Activated T-cell treated with anti-CD3 and anti-CD28 coated beads, Interleukin-2, amount 50 U/mL, for 4 hours (primary cell): ENCODE data around the gene GHITM. TPM values are rescaled to one million over a fixed set of nuclear protein-coding genes. Genes with fewer than 3 reads are reported as not detected.
A peak's percentile ranks its signal among the peaks of the same experiment; 100 is the strongest.
"Not testable (repeated sequence)": the region's sequence is repeated elsewhere in the genome, so short reads cannot be mapped to it uniquely, and the experiment has no call there.

ENCODE experiments used
- ATAC-seq, 2 donors: fragments of 200-7000 bp; cut with Tn5 transposase; one replicate each; pipeline ENCODE4 v1.10.0; 2021
- DNase-seq: peaks from one replicate; pipeline ENCODE4 v3.0.0-alpha.2; 2020
- H3K27me3 Mint-ChIP-seq: one replicate; pipeline ENCODE4 v1.8.0; 2021; ENCODE audit warnings: low read depth, mixed read lengths
- H3K36me3 Mint-ChIP-seq: one replicate; pipeline ENCODE4 v1.8.0; 2022; ENCODE audit warnings: mixed read lengths; ENCODE audit not compliant: insufficient read depth
- H3K4me1 Mint-ChIP-seq: one replicate; pipeline ENCODE4 v1.8.0; 2021; ENCODE audit warnings: low read depth, mixed read lengths
- H3K4me3 Mint-ChIP-seq: one replicate; pipeline ENCODE4 v1.8.0; 2021; ENCODE audit warnings: mild to moderate bottlenecking, moderate library complexity, mixed read lengths
- H3K9me3 Mint-ChIP-seq: one replicate; pipeline ENCODE4 v1.8.0; 2021; ENCODE audit warnings: mixed read lengths
- total RNA-seq, 3 donors: library from RNA; stranded (reverse); gene quantifications; one replicate each; pipeline ENCODE4 v1.2.1, GENCODE V29; 2021

Gene GHITM
- total RNA-seq, 3 donors from 2014 or later, result 206 to 234 (median 220) TPM

DNA sequence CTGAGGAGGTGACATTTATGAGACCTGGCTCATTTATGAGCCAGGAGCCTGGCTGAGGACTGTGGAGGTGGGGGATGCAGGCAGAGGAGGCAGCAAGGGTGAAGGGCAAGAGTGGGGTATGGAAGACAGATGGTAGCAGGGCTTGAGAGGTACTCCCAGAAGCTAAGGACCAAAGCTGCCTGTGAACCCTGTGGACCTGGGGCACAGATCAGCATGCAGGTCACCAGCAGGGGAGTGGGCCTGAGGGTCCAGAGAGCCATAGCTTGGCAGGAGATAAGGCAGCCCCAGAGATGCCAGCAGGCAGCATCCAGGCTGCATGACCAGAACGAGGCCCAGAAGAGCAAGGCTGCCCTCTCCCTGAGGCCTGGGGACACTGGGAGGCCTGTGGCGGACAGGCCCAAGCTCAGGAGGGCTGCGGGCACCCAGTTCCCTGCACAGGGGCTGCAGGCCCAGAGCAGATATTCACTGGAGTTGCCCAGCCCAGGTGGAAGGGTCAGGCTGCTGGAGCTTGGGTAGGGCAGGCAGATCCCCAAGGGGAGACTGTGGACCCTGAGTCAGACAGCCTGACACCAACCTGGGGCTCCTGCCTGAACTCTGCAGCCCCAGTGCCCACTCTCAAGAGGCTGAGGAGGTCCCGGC, 37.6 kb downstream of the GHITM start:
- peak overlapping the region; percentile 6 for H3K4me3 Mint-ChIP-seq
- ATAC-seq, result peak; percentile 9 to 38
- no peaks in the 10 kb centered on the region for H3K9me3 Mint-ChIP-seq

DNA sequence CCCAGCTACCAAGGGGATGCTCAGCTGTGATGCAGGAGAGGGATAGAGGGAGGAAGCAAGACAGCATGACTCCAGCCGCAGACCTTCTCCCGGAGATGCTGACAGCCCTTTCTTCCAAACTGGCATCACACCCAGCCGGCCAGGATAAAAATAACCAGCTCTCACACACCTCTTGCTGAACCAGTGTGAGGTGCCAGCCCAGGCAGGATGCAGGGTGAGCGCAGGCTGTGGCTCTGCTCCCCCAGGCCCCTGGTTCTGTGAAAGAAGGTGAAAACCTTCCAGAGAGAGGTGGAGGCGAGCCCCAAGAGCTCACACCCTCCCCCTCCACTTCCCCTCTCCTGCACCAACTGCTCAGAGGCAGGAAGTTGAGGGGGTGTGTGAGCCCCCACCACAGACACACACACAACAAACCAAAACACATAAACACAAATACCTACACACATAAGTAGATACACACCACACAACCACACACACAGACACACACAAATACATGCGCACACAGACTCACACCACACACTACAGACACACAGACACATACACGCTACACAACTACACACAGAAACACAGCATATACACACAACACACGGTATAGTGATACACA, 38.3 kb downstream of the GHITM start:
- DNase-seq (no peak), ATAC-seq (peak; percentile 62 to 74)
- H3K4me3 Mint-ChIP-seq, result no peak overlapping the region
- H3K9me3 Mint-ChIP-seq, result no peaks in the 10 kb centered on the region
- H3K27me3 Mint-ChIP-seq, result no peaks in the 10 kb centered on the region
- peaks cover 10% of the 10 kb centered on the region for H3K4me1 Mint-ChIP-seq
- no peaks in the 10 kb centered on the region for H3K36me3 Mint-ChIP-seq

More for the DNA sequence above, 37.6 kb downstream of the GHITM start:
- H3K27me3 Mint-ChIP-seq, result no peaks in the 10 kb centered on the region
- peaks cover 10% of the 10 kb centered on the region for H3K4me1 Mint-ChIP-seq
- DNase-seq, result no peak
- H3K36me3 Mint-ChIP-seq, result no peaks in the 10 kb centered on the region

DNA sequence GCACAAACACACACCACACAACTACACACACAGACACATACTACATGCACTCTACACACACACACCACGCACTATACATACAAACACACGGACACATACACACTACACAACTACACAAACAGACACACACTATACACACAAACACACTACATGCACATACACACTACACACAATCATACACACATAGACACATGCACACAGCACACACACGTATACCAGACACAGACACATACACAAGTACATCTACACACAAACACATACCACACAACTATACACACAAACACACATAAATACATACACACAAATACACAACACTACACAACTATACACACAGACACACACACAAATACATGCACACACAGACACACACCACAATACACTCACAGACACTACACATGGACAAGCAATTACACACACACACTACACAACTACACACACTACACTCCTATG, 38.9 kb downstream of the GHITM start:
- DNase-seq, result no peak
- no peak for ATAC-seq

DNA sequence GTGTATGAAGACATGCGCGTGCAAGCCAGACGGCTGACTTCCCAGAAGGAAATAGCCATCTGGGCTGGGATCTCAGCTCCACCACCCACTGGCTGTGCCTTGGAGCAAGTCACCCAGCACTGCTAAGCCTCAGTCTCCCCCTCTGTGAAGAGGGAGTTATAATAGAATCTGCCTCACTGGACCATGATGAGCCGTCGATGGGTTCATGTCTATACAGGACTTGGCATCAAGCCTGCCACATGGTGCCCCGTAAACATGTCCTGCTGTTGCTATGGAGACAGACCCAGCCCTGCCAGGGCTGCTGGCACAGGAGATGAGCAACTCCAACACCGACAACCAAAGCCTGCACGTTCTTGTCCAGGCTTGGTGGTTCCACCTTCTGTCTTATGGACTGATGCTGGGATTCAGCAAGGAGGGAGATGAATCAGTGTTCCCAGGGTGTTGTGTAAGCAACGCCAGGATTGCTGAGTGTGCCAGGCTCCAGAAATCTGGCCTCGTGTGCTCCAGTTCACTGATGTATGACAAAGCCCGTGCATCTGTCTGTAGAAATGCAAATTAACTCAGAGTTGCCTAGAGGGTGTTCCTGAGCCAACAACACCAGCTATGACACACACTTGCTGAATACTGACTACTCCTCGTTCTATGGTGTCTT, 39.9 kb downstream of the GHITM start:
- Mint-ChIP-seq H3K4me3 (no peak overlapping the region), H3K4me1 (peaks cover 10% of the 10 kb centered on the region), H3K9me3 (no peaks in the 10 kb centered on the region), H3K27me3 (no peaks in the 10 kb centered on the region), H3K36me3 (no peaks in the 10 kb centered on the region)
- DNase-seq (no peak), ATAC-seq (peak; percentile 9 to 64)

More for the DNA sequence above, 38.9 kb downstream of the GHITM start:
- no peak overlapping the region for H3K4me3 Mint-ChIP-seq
- H3K4me1 Mint-ChIP-seq, result peaks cover 10% of the 10 kb centered on the region
- H3K36me3 Mint-ChIP-seq, result no peaks in the 10 kb centered on the region
- no peaks in the 10 kb centered on the region for H3K27me3 Mint-ChIP-seq
- no peaks in the 10 kb centered on the region for H3K9me3 Mint-ChIP-seq

DNA sequence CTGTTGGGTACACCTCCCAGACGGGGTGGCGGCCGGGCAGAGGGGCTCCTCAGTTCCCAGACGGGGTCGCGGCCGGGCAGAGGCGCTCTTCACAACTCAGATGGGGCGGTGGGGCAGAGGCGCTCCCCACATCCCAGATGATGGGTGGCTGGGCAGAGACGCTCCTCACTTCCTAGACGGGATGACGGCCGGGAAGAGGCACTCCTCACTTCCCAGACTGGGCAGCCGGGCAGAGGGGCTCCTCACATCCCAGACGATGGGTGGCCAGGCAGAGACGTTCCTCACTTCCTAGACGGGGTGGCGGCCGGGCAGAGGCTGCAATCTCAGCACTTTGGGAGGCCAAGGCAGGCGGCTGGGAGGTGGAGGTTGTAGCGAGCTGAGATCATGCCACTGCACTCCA, 41.1 kb downstream of the GHITM start:
- not testable (repeated sequence) for H3K9me3 Mint-ChIP-seq, H3K36me3 Mint-ChIP-seq, H3K27me3 Mint-ChIP-seq, ATAC-seq, DNase-seq, H3K4me3 Mint-ChIP-seq
- H3K4me1 Mint-ChIP-seq, result peaks cover 10% of the 10 kb centered on the region

DNA sequence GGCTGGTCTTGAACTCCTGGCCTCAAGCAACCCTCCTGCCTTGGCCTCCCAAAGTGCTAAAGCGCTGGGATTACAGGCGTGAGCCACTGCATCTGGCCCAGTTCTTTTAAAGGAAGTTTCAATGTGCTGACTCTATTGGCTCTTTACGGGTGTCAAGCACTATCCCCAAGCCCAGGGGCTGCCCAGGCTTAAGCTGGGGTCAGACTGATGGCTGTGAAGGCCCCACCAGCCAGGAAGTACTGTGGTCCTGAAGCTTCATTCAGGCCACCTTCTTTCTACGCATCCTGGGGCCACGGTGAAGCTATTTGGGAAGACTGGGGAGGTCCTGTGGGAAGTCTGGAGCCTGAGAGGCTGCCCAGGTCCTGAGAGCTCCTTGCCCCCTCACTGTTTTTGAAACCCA, 42.3 kb downstream of the GHITM start:
- Mint-ChIP-seq H3K4me1 (peaks cover 5% of the 10 kb centered on the region), H3K36me3 (no peaks in the 10 kb centered on the region), H3K4me3 (no peak overlapping the region), H3K27me3 (no peaks in the 10 kb centered on the region), H3K9me3 (no peaks in the 10 kb centered on the region)
- ATAC-seq (no peak), DNase-seq (no peak)

DNA sequence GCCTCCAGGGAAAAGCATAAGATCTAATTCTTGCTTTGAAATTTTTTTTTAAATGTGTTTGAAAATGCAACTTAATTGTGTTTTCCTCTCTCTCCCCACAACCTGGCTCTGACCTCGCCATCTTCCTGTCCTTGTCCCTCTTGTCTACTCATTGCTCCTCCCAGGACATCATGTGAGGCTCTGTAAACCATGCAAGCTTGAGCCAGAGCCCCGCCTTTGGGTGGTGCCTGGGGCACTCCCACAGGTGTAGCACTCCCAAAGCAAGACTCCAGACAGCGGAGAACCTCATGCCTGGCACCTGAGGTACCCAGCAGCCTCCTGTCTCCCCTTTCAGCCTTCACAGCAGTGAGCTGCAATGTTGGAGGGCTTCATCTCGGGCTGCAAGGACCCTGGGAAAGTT, 45.2 kb downstream of the GHITM start:
- H3K36me3 Mint-ChIP-seq, result no peaks in the 10 kb centered on the region
- H3K9me3 Mint-ChIP-seq, result no peaks in the 10 kb centered on the region
- no peaks in the 10 kb centered on the region for H3K4me1 Mint-ChIP-seq
- DNase-seq (no peak), ATAC-seq (no peak)
- H3K27me3 Mint-ChIP-seq, result no peaks in the 10 kb centered on the region
- no peak overlapping the region for H3K4me3 Mint-ChIP-seq

DNA sequence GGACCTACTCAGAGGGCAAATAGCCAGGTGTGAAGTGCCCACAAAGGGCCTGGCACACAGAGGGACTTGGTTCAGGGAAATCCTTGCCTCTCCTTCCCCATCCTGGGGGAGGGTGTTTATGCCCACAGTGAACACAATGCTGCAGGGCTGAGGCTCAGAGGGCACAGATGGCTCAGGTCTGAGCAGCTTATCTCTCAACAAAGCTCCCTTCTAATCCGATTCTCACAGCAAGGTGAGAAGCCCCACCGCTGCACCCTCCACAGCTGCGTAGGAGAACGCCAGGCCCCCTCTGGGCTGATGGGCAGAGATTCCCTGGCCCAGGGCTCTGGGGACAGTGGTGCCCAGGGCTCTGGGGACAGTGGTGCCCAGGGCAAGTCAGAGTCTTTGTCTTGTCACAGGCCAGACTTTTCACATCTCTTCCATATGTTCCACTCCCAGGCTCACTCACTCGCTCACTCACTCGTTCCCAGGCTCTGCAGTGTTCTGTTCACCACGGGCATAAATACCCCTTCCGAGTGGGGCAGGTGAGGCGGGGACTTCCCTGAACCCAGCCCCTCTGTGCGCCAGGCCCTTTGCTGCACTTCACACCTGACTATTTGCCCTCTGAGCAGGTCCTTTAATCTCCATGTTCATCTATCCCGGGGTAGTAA, 46.3 kb downstream of the GHITM start:
- no peak for ATAC-seq
- DNase-seq, result no peak
- Mint-ChIP-seq H3K36me3 (no peaks in the 10 kb centered on the region), H3K4me1 (peaks cover 4% of the 10 kb centered on the region), H3K27me3 (no peaks in the 10 kb centered on the region), H3K4me3 (no peak overlapping the region), H3K9me3 (no peaks in the 10 kb centered on the region)

DNA sequence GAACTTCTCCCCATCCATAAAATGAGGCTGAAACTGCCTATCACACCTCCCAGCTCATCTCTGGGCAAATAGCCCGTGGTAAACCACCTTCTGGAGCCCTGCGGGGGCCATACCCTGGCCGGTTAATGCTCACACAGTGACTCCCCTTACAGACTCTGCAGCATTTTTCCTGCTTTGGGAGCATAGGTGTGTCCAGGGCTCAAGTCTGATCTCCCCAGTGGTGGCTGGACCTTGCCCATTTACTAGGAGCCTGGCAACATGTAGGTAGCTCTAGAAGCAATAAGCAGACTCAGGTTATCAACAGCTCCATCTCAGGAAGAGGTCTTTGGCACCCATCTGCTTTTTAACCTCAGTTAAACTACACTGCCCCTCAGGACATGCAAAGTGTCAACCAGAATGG, 49.5 kb downstream of the GHITM start:
- Mint-ChIP-seq H3K27me3 (peaks cover 5% of the 10 kb centered on the region), H3K4me1 (peaks cover 12% of the 10 kb centered on the region), H3K36me3 (no peaks in the 10 kb centered on the region), H3K9me3 (no peaks in the 10 kb centered on the region), H3K4me3 (no peak overlapping the region)
- DNase-seq, result no peak
- ATAC-seq, result no peak

DNA sequence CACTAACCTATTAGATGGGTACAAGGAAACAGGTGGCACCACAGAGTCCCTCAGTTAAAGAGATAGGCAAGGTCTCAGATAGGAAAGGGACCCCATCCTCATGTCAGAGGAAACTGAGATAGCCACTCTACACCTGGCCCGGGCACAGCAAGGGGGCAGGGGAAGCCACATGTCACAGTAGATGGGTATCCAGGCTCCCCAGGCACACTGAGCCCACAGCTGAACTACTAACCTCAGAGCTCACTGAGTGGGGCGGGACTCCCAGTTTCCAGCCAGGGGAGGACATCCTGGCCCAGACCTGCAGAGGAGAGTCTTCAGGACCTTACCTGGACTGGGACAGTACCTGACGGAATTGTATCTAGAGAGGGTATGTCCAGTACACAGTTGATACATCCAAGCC, 51.3 kb downstream of the GHITM start:
- DNase-seq (no peak), ATAC-seq (no peak)
- Mint-ChIP-seq H3K9me3 (no peaks in the 10 kb centered on the region), H3K4me1 (peaks cover 17% of the 10 kb centered on the region), H3K4me3 (no peak overlapping the region), H3K27me3 (peaks cover 15% of the 10 kb centered on the region), H3K36me3 (no peaks in the 10 kb centered on the region)

DNA sequence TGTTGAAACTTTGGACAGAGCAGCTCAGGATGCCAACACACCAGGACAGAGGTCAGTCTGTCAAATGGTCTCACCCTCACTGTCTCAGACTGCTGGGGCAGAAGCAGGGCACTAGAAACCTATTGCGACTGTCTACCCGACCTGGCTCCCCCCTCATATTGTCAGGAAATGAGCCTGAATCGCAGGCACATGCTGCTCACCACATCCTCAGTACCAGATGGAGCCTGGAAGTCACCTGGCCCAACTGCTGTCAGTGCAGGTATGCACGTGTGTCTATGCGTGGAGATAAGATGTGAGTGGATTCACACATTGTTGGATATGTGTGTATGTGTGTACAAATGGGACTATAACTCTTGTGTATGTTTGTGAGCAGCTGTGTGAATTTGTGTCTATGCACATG, 51.8 kb downstream of the GHITM start:
- Mint-ChIP-seq H3K36me3 (no peaks in the 10 kb centered on the region), H3K4me3 (no peak overlapping the region), H3K4me1 (peaks cover 19% of the 10 kb centered on the region), H3K27me3 (peaks cover 20% of the 10 kb centered on the region), H3K9me3 (no peaks in the 10 kb centered on the region)
- DNase-seq, result no peak
- no peak for ATAC-seq

DNA sequence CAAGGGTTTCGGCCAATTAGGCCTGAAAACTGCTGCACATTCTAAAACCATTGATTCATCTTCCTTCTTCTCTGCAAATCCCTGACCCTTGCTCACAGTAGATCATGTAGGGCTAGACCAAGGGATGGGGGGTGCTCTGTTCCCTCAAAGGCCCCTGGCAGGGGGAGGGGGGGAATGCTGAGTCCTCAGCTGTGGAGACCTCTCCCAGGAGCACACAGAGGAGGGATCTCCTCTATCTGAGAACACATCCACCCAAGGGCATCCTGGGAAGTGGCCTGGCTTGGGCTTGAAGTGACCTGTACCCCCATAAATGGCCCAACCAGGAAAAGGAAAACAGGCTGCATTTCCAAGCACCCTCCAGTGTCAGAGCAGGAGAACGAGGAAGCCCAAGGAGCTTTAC, 54.0 kb downstream of the GHITM start:
- ATAC-seq (no peak), DNase-seq (no peak)
- Mint-ChIP-seq H3K9me3 (no peaks in the 10 kb centered on the region), H3K4me3 (no peak overlapping the region), H3K36me3 (no peaks in the 10 kb centered on the region), H3K27me3 (peaks cover 31% of the 10 kb centered on the region), H3K4me1 (peaks cover 20% of the 10 kb centered on the region)

DNA sequence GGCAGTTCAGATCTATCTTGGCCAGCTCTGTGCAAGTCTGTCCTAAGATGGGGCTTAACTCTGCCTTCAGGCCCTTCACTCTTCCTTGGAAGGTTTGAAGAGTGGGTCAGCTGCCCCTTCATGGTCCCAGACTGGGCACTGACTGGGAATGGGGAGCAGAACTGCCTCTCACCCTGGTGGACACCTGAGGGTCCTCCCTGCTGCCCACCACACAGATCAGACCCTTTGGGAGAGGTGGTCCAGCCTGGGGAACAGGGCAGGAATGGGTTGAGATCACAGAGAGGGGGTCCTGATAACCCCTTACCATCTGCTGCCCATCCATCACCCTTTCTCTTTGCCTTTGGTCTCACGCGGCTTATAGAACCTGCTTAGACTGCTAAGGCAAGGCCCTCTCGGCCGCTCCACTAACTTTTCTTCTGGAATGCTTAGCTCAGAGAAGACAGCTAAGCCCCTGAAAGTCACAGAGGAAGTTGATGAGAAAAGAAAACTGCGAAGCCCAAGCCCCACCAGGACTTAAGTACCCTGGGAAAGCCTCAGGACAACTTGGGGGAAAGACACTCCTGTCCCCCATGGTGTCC, 54.6 kb downstream of the GHITM start:
- H3K4me1 Mint-ChIP-seq, result peaks cover 20% of the 10 kb centered on the region
- peaks cover 34% of the 10 kb centered on the region for H3K27me3 Mint-ChIP-seq
- peak overlapping the region; percentile 40 for H3K4me3 Mint-ChIP-seq
- ATAC-seq (no peak), DNase-seq (no peak)
- H3K9me3 Mint-ChIP-seq, result no peaks in the 10 kb centered on the region
- no peaks in the 10 kb centered on the region for H3K36me3 Mint-ChIP-seq

DNA sequence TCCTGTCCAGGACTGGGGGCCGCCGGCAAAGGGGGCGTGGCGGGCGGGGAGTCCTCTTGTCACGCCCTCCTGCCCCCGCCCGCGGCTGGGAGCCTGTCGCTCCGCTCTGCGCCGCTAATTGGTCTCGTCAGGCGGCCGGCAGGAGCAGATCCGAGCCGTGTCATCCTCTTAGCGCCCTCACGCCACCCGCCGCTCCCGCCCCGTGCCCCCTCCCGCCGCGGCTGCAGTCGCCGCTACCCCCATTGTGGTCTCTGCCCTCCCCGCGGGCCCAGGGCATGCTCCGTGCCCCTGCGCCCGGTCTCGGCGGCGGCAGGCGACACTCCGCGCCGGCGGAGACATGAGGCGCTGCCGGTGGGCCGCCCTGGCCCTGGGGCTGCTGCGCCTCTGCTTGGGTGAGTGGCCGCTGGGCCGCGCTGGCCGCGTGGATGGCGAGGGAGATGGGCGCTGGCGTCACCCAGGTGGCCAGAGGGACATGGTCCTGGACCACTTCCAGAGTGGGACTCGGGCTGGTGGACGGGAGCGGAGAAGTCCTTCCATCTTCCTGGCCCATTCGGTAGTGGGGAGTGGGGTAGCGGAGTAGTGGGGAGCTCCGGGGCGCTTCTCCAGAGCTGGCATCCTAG, 55.2 kb downstream of the GHITM start, which contains the start of gene CDHR1:
CDHR1 (plus strand) TSS at position 114 of the 620 bp plus-strand sequence; CDS start at position 338, 224 bp downstream.
- peak within 1 kb of the TSS; percentile 56 for H3K4me3 Mint-ChIP-seq
- ATAC-seq, result peak; percentile 81 to 85

More for the DNA sequence above, 55.2 kb downstream of the GHITM start, which contains the start of gene CDHR1:
- Mint-ChIP-seq H3K4me1 (peaks cover 20% of the 10 kb centered on the region), H3K27me3 (peaks cover 34% of the 10 kb centered on the region), H3K36me3 (no peaks in the 10 kb centered on the region), H3K9me3 (no peaks in the 10 kb centered on the region)
- DNase-seq, result peak; percentile 23
